ENCODE data around the gene PTGDS. TPM values are rescaled to one million over a fixed set of nuclear protein-coding genes. Genes with fewer than 3 reads are reported as not detected.

The PTGDS gene
- total RNA-seq, 1 experiment from 2014 or later = 0.24 TPM

DNA sequence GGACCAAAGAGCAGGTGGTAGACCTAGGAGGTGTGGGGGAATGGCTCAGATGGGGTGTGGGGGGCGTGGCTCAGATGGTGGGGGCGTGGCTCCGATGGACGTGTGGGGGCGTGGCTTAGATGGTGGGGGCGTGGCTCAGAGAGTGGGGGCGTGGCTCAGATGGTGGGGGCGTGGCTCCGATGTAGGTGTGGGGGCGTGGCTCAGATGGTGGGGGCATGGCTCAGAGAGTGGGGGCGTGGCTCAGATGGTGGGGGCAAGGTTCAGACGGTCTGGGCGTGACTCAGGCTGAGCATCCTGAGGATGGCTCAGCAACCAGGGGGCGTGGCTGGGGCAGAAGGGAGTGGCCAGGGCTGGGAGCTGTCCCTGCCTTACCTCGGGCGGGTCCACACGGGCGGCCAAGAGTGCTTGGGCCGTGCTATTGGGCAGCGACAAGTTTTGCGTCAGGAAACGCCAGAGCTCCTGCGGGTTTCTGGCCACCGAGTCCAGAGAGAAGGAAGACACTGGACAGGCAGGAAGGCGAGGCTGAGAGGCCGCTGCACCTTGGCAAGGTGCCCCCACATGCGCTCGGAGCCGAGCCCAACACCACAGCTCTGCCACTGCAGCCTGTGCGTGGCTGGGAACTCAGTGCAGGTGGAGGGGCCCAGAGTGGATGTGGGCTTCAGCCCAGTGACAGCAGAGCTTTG lies 44.8 kb downstream of the PTGDS start:
- DNase-seq (ENCODE audit: low read depth) = peak; percentile 38

DNA sequence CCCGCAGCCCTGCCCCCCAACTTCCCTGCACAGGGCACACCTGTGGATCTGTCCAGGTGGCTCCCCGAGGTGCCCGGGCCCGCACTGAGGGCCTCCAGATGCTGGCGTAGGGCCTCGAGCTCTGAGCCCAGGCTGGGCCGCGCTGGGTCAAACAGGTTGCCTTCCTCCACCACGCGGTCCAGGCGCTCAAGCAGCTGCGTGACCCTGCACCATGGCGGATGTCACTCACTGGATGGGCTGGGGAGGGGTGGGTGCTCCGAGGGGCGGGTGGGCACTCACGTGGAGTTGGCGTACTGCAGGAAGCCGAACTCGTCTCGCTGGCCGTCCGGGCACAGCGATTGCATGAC lies 45.3 kb downstream of the PTGDS start:
- DNase-seq (ENCODE audit: low read depth) = no peak

DNA sequence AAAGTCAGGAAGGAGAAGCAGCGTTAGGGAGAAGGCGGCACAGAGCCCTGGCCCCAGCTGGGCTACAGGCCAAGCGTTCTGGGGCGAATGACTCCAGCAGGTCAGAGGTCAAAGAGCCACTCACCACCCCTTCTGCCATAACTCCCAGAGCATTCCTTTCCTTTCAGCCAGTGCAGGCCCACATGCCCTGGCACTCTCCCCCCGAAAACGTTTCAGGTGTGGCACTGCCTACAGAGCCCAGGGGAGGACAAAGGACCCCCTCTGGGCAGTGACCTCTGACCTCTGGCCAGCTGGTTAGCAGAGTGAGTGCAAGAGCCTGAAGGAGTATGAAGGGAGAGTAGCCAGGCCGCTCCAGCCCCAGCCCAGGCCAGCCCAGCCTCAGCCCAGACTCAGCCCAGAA lies 45.9 kb downstream of the PTGDS start:
- no peak for DNase-seq (ENCODE audit: low read depth)

DNA sequence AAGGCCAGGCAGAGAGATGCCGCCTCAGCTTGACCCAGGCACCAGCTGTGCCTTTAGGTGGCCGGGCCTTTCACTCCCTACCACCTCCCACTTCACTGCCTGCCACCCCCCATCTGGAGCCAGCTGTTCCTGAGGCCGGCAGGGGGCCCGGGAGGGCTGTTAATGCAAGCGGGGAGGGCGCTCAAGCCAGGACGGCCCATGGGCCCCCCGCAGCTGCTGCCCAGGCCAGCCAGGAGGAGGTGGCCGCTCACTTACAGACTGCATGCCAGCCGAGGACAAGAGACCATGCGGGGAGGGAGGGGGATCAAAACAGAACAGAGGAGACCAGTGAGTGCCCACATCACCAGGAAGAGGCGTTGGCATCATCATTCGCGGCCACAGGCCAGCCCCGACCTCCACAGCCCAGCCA lies 46.3 kb downstream of the PTGDS start:
- no peak for DNase-seq (ENCODE audit: low read depth)

DNA sequence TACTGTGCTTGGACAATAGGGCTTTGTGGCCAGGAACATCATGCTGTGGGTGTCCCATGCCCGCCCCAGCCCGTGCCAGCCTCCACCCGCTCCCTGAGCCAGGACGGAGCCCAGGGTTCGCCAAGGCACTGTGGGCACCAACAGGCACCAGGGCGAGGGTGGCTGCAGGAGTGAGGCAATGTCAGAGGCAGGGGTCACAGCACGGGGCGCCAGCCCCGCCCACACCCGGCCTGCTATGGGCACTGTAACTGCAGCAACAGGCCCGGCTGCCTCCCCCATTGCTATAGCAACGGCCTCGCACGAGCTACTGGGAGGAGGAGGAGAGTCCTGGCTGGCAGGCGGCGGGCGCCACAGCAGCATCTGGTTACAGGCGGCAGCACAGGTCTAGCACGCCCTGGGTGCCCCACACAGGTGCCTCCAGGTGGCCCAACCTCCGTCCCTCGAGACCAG lies 48.2 kb downstream of the PTGDS start:
- no peak for DNase-seq (ENCODE audit: low read depth)

DNA sequence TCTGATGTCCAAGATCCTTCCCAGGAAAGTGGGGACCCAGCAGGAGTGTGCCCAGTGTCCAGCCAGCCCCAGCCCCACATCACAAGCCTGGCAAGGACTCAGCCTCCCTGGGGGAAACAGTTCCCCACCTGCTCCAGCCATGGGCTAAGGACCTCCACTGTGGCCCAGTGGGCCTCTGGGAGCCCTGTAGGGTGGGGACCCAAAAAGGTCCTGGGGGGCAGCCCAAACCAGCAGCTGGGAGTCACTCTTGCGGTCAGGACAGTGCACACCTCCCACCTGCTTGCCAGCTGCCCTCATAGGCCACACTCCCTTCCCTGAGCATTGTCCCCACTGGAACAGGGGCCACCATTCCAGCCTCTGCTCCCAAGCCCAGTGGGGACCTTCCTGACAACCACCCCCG lies 49.1 kb downstream of the PTGDS start:
- DNase-seq (ENCODE audit: low read depth) = no peak

DNA sequence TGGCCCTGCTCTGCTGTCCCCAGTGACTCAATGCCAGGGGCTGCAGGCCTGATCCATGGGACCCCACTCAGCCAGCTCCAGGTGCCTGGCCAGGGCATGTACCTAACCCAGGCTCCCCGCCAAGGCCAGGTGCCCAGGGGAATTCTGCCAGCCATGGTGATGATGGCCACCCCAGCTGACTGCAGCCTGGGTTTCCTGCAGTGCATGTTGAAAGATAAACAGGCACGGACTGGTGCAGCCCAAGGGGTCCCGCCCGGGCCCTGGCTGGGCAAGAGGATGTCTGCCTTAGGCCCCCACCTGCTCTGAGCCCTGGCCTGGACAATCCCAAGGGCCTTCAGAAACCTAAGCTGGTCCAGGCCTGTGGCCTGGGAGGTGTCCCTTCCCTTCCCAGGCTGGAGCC lies 49.5 kb downstream of the PTGDS start:
- no peak for DNase-seq (ENCODE audit: low read depth)

DNA sequence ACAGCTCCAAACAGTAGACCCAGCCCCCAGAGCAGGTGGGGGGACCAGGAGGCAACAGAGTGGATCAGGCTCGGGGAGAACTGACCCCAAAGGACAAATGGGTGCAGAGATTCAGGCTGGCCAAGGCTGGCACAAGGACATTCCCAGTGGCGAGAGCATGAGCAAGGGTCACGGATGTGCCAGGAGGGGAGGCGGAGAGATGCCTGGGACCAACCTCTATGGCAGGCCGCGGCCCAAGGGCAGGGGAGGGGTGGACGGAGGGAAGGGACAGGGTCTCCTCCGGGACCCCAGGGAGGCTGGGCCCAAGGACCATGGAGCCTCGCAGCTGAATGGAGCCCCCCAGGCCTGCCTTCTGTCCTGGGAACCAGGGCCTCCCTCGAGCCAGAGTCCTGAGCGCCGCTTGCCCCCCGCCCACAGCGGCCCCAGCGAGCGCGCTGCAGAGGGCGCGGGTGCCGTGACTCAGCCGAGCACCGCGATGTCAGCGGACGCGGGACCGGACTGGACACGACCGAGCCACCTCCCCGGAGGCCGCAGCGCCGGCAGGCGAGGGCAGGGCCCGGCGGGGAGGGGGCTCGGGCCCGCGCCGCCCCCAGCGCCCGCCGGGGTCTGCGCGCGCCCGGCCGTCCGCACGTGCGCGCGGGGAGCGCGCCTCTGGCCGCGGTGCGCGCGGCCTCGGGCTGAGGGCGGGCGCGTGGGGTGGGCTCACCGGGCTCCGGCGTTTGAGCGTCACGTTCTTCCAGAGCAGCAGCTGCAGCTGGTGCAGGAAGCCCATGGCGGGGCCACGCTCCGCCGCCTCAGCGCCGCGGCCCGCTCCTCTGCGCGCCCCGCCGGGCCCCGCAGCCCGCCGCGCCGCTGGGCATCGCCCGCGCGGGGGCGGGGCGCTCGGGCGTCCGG lies 50.3 kb downstream of the PTGDS start, which contains the start of gene ABCA2:
TSS of gene ABCA2 (minus strand) at position 869 of the 894 bp plus-strand sequence. CDS start at position 772, 97 bp downstream.
- peak; percentile 18 for DNase-seq (ENCODE audit: low read depth)

DNA sequence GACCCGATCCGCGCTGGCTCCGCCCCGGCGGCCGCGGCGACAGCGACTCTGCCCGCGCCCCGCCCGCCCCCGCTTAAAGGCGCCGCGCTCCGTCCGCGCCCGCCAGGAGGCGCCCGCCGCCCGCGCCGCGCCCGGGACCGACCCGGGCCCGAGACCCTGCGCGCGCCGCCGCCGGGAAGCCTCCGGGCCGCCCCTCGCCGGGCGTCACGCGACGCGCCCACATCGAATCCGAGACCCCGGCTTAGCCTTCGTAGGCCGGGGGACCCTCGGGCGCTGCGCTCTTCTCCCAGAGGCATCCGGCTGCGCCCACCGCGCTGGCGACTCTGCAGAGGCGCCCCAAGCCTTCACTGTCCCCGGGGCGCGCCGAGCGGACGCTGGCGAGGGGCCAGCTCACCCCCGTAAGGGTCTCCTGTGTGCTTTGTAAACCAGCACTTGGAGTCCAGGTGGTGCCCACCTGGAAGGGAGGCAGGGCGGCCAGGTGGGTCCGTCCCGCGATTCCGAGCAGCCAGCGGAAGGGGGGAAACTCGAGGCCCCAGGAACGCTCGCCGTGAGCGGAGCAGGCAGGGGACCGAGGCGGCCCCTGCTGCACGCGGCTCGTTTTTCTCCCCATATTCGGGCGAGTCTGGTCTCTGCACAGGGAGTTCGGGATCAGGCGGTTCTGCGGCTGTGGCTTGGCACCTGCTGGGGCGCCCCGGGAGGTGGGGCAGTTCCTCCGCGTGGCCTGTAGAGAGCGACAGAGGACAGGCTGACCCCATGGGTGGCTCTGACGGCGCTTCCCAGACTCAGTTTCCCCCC lies 51.2 kb downstream of the PTGDS start:
- peak; percentile 46 for DNase-seq (ENCODE audit: low read depth)

DNA sequence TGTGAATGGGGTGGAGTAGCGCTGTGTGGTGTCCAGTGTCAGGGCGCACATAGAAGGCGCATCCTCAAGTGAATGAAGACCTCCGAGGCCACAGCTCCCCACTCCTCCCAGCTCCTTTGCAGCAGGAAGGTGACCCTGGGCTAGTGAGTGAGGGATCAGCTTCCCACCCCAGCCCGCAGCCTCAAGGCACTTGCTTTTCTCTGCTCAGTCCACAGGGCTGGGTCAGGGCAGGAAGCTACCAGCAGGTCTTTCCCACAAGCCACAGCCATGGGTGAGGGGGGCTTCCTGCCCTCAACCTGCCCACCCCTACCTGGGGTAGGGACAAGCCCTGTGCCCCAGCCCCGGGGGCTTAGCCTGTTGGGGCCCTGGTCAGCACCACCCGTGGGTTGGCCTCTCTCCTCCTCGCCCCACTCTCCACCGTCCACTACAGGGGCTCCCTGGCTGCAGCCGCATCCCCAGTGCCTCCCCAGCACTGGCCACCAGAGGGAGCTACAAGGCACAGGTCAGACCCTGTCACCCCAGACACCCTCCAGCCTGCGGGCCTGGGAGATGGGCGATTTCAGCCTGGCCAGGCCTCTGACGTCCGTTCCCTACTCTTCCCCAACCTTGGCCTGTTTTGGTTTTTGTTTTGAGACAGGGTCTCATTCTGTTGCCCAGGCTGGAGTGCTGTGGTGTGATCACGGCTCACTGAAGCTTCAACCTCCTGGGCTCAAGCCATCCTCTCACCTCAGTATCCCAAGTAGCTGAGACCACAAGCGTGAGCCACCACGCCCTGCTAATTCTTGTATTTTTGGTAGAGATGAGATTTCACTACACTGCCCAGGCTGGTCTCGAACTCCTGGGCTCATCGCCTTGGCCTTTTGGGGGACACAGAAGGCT lies 52.0 kb downstream of the PTGDS start:
- peak; percentile 51 for DNase-seq (ENCODE audit: low read depth)

DNA sequence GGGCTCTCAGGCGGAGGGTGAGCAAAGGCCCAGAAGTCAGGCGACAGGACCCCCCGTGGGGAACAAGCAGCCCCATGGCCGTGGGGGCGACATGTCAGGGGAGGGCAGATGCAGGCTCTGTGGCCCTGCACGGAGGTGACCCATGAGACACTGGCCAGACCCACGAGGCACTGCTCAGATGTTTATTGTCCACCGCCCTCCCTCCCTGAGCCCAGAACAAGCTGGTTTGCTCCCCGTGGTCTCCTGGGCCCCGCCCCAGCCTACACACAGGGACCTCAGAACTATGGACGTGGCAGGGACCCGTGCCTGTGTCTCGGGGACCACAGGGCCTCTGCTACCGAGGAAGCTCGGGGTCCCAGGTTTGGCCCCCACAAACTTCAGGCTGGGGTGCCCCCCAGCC lies 52.7 kb downstream of the PTGDS start:
- DNase-seq (ENCODE audit: low read depth) = no peak

DNA sequence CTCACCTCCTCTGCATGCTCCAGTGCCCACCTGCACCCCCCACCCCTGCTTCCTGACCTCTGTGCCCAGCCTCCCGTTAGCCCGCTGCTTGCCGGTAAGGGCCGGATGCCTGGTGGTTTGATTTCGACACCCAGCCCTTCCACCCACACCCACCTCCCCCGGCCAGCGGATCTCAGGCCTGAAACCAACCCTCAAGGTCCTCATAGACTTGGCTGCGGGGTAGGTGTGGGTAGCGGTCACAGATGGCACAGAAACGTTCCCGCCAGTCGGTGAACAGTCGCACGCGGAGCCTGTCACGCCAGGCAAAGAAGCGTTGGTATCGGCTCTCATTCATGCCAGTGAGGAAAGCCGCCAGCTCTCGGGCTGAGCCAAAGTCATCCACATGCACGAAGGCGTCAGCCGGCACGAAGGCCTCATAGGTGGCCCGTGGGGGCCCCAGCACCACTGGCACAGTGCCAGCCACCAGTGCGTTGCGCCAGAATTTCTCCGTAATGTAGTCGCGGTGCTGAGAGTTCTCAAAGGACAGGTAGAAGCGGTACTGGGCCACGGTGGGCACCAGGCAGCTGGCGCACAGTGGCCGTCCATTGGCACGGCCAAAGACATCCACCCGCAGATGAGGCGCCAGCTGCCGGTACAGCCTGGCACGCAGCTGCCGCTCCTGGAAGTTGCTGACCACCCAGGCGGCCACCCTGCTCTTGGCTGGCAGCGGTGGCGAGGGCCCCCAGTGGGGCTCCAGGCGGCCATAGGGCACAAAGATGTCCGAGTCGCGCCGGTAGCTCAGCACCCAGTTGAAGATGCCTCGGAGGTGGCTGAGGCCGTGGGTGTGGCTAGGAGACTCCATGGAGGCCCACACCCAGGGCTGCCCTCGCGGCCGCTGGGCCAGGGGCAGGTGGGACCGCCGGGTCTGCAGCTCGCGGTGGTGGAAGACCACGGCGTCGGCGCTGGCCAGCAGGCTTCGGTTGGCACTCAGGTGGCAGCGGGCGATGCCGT lies 53.5 kb downstream of the PTGDS start:
- DNase-seq (ENCODE audit: low read depth) = no peak

Other genes starting within 250 kb of the PTGDS start
- 0.10 TPM in 1 of 2 replicates, not detected in the other for gene LCN10, start 234.6 kb upstream of the PTGDS start, total RNA-seq (2014; rRNA removed; shearing (Covaris generic))
- gene LCN6, start 229.0 kb upstream of the PTGDS start, total RNA-seq (2014; rRNA removed; shearing (Covaris generic)) = not detected in 2 replicates
- not detected in 2 replicates for gene LCN8, start 219.3 kb upstream of the PTGDS start, total RNA-seq (2014; rRNA removed; shearing (Covaris generic))
- not detected in 2 replicates for gene LCN15, start 213.0 kb upstream of the PTGDS start, total RNA-seq (2014; rRNA removed; shearing (Covaris generic))
- gene TMEM141, start 186.2 kb upstream of the PTGDS start, total RNA-seq (2014; rRNA removed; shearing (Covaris generic)) = 49.4 and 79.2 TPM in 2 replicates
- not detected in 2 replicates for gene CCDC183, start 181.2 kb upstream of the PTGDS start, total RNA-seq (2014; rRNA removed; shearing (Covaris generic))
- gene RABL6, start 169.6 kb upstream of the PTGDS start, total RNA-seq (2014; rRNA removed; shearing (Covaris generic)) = 30.0 and 37.8 TPM in 2 replicates
- gene AJM1, start 135.0 kb upstream of the PTGDS start, total RNA-seq (2014; rRNA removed; shearing (Covaris generic)) = 0.72 and 1.3 TPM in 2 replicates
- 88.7 and 92.2 TPM in 2 replicates for gene PHPT1, start 128.1 kb upstream of the PTGDS start, total RNA-seq (2014; rRNA removed; shearing (Covaris generic))
- 0.36 and 0.39 TPM in 2 replicates for gene MAMDC4, start 125.2 kb upstream of the PTGDS start, total RNA-seq (2014; rRNA removed; shearing (Covaris generic))
- gene EDF1, start 111.2 kb upstream of the PTGDS start, total RNA-seq (2014; rRNA removed; shearing (Covaris generic)) = 304 and 460 TPM in 2 replicates
- 10.1 and 13.7 TPM in 2 replicates for gene TRAF2, start 91.0 kb upstream of the PTGDS start, total RNA-seq (2014; rRNA removed; shearing (Covaris generic))
- gene FBXW5, start 32.8 kb upstream of the PTGDS start, total RNA-seq (2014; rRNA removed; shearing (Covaris generic)) = 48.7 and 74.1 TPM in 2 replicates
- not detected in 2 replicates for gene C8G, start 32.3 kb upstream of the PTGDS start, total RNA-seq (2014; rRNA removed; shearing (Covaris generic))
- gene LCN12, start 25.2 kb upstream of the PTGDS start, total RNA-seq (2014; rRNA removed; shearing (Covaris generic)) = not detected in 2 replicates
- gene LCNL1, start 5.5 kb downstream of the PTGDS start, total RNA-seq (2014; rRNA removed; shearing (Covaris generic)) = not detected in 2 replicates
- 24.5 and 50.9 TPM in 2 replicates for gene PAXX, start 14.9 kb downstream of the PTGDS start, total RNA-seq (2014; rRNA removed; shearing (Covaris generic))
- 0.68 and 1.7 TPM in 2 replicates for gene CLIC3, start 19.1 kb downstream of the PTGDS start, total RNA-seq (2014; rRNA removed; shearing (Covaris generic))
- gene ABCA2, start 50.7 kb downstream of the PTGDS start, total RNA-seq (2014; rRNA removed; shearing (Covaris generic)) = 4.1 and 10.8 TPM in 2 replicates
- not detected in 2 replicates for gene FUT7, start 54.6 kb downstream of the PTGDS start, total RNA-seq (2014; rRNA removed; shearing (Covaris generic))
- gene NPDC1, start 68.7 kb downstream of the PTGDS start, total RNA-seq (2014; rRNA removed; shearing (Covaris generic)) = 0.60 and 1.6 TPM in 2 replicates
- gene ENTPD2, start 76.6 kb downstream of the PTGDS start, total RNA-seq (2014; rRNA removed; shearing (Covaris generic)) = not detected in 2 replicates
- gene SAPCD2, start 93.1 kb downstream of the PTGDS start, total RNA-seq (2014; rRNA removed; shearing (Covaris generic)) = 15.3 and 21.8 TPM in 2 replicates
- 7.6 and 10.0 TPM in 2 replicates for gene UAP1L1, start 100.0 kb downstream of the PTGDS start, total RNA-seq (2014; rRNA removed; shearing (Covaris generic))
- 39.2 and 56.9 TPM in 2 replicates for gene MAN1B1, start 109.5 kb downstream of the PTGDS start, total RNA-seq (2014; rRNA removed; shearing (Covaris generic))
- gene DPP7, start 137.2 kb downstream of the PTGDS start, total RNA-seq (2014; rRNA removed; shearing (Covaris generic)) = 30.8 and 37.5 TPM in 2 replicates
- 0.20 TPM in 1 of 2 replicates, not detected in the other for gene GRIN1, start 161.7 kb downstream of the PTGDS start, total RNA-seq (2014; rRNA removed; shearing (Covaris generic))
- not detected in 2 replicates for gene LRRC26, start 192.5 kb downstream of the PTGDS start, total RNA-seq (2014; rRNA removed; shearing (Covaris generic))
- gene TMEM210, start 194.6 kb downstream of the PTGDS start, total RNA-seq (2014; rRNA removed; shearing (Covaris generic)) = not detected in 2 replicates
- gene ANAPC2, start 211.1 kb downstream of the PTGDS start, total RNA-seq (2014; rRNA removed; shearing (Covaris generic)) = 8.1 and 9.8 TPM in 2 replicates
- 72.8 and 99.2 TPM in 2 replicates for gene SSNA1, start 211.2 kb downstream of the PTGDS start, total RNA-seq (2014; rRNA removed; shearing (Covaris generic))
- gene TPRN, start 223.2 kb downstream of the PTGDS start, total RNA-seq (2014; rRNA removed; shearing (Covaris generic)) = 1.1 and 3.7 TPM in 2 replicates
- 39.1 and 40.0 TPM in 2 replicates for gene TMEM203, start 228.1 kb downstream of the PTGDS start, total RNA-seq (2014; rRNA removed; shearing (Covaris generic))
- gene NDOR1, start 228.2 kb downstream of the PTGDS start, total RNA-seq (2014; rRNA removed; shearing (Covaris generic)) = 4.6 and 5.4 TPM in 2 replicates
- gene RNF208, start 244.7 kb downstream of the PTGDS start, total RNA-seq (2014; rRNA removed; shearing (Covaris generic)) = not detected in 2 replicates
- 0.36 and 1.1 TPM in 2 replicates for gene CYSRT1, start 247.7 kb downstream of the PTGDS start, total RNA-seq (2014; rRNA removed; shearing (Covaris generic))
- not detected in 2 replicates for gene RNF224, start 250.0 kb downstream of the PTGDS start, total RNA-seq (2014; rRNA removed; shearing (Covaris generic))